Ascending aorta (tissue), 2 donors: ENCODE data around the gene NPIPB2. TPM values are rescaled to one million over a fixed set of nuclear protein-coding genes. Genes with fewer than 3 reads are reported as not detected.
A peak's percentile ranks its signal among the peaks of the same experiment; 100 is the strongest.

Source experiments
- DNase-seq, 2 donors: peaks; one replicate each; pipeline ENCODE4 v3.0.0-alpha.2; 2019; ENCODE audit warnings: low spot score in 2 of 2
- H3K27ac ChIP-seq, 2 donors: fragments of 200-600 bp; sonication (generic); one replicate each; pipeline ENCODE4 v1.5.1; 2016 to 2017; ENCODE audit warnings: mild to moderate bottlenecking in 1 of 2
- H3K27me3 ChIP-seq: fragments of 200-600 bp; sonication (generic); one replicate; pipeline ENCODE4 v1.5.1; 2017
- H3K36me3 ChIP-seq, 2 donors: fragments of 200-600 bp; sonication (generic); one replicate each; pipeline ENCODE4 v1.5.1; 2016
- H3K4me1 ChIP-seq, 2 donors: fragments of 200-600 bp; sonication (generic); one replicate each; pipeline ENCODE4 v1.5.1; 2016 to 2017; ENCODE audit warnings: mild to moderate bottlenecking in 1 of 2
- H3K4me3 ChIP-seq, 2 donors: fragments of 200-600 bp; sonication (generic); one replicate each; pipeline ENCODE4 v1.5.1; 2016 to 2017; ENCODE audit warnings: mild to moderate bottlenecking in 1 of 2
- H3K9me3 ChIP-seq, 2 donors: fragments of 200-600 bp; sonication (generic); one replicate each; pipeline ENCODE4 v1.5.1; 2016
- intact Hi-C: fragments of 100-400 bp; cut with DNase I; formaldehyde crosslinking; loops from one replicate; pipeline ENCODE4 v1.15.1; 2023
- total RNA-seq: library from RNA; depleted of rRNA; stranded (reverse); fragments of >200 nt; gene quantifications from one replicate; pipeline ENCODE4 v1.1.0, GENCODE V29; 2016
- TF ChIP-seq, protein P1 (sequence below), 3 experiments: fragments of 200-600 bp in 2 of 3; fragments of 450-650 bp in 1 of 3; sonication (generic) in 2 of 3; IDR thresholded peaks; one replicate each; pipeline ENCODE4 v1.5.1; 2016 to 2019; ENCODE audit warnings: antibody characterized with exemption in 3 of 3, mild to moderate bottlenecking in 1 of 3, moderate library complexity in 1 of 3

Gene NPIPB2
- total RNA-seq, 1 donor from 2014 or later = 28.1 TPM

DNA sequence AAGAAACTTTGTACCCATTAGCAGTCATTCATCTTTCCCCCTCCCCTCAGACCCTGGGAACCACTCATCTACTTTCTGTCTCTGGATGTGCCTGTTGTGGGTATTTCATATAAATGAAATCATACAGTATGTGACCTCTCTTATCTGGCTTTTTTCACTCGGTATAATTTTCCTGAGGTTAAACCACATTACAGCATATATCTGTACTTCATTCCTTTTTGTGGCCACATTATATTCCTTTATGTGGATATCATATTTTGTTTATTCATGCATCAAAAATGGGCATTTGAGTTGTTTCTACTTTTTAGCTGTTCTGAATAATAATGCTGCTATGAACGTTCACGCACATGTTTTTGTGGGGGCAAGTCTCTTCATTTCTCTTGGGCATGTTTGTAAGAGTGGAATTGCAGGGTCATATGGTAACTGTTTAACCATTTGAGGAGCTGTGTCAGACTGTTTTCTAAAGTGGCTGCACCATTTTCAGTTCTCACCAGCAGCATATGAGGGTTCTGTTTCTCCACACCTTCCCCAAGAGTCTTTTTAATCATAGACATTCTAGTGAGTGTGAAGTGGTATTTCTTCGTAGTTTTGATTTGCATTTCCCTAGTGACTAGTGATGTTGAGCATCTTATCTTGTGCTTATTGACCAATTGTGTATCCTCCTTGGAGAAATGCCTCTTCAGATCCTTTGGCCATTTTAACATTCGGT, 38.4 kb upstream of the NPIPB2 start:
- TF ChIP-seq, protein P1, sequence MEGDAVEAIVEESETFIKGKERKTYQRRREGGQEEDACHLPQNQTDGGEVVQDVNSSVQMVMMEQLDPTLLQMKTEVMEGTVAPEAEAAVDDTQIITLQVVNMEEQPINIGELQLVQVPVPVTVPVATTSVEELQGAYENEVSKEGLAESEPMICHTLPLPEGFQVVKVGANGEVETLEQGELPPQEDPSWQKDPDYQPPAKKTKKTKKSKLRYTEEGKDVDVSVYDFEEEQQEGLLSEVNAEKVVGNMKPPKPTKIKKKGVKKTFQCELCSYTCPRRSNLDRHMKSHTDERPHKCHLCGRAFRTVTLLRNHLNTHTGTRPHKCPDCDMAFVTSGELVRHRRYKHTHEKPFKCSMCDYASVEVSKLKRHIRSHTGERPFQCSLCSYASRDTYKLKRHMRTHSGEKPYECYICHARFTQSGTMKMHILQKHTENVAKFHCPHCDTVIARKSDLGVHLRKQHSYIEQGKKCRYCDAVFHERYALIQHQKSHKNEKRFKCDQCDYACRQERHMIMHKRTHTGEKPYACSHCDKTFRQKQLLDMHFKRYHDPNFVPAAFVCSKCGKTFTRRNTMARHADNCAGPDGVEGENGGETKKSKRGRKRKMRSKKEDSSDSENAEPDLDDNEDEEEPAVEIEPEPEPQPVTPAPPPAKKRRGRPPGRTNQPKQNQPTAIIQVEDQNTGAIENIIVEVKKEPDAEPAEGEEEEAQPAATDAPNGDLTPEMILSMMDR (IDR thresholded peaks at IDR 0.05) = no peak
- Histone ChIP-seq H3K9me3 (no peaks in the 10 kb centered on the region), H3K27ac (no peak overlapping the region), H3K4me3 (no peak overlapping the region), H3K4me1 (peaks cover 0 to 8% of the 10 kb centered on the region in 2 donors), H3K36me3 (no peaks in the 10 kb centered on the region), H3K27me3 (no peaks in the 10 kb centered on the region)
- DNase-seq = no peak
- intact Hi-C loops = no loop called here

DNA sequence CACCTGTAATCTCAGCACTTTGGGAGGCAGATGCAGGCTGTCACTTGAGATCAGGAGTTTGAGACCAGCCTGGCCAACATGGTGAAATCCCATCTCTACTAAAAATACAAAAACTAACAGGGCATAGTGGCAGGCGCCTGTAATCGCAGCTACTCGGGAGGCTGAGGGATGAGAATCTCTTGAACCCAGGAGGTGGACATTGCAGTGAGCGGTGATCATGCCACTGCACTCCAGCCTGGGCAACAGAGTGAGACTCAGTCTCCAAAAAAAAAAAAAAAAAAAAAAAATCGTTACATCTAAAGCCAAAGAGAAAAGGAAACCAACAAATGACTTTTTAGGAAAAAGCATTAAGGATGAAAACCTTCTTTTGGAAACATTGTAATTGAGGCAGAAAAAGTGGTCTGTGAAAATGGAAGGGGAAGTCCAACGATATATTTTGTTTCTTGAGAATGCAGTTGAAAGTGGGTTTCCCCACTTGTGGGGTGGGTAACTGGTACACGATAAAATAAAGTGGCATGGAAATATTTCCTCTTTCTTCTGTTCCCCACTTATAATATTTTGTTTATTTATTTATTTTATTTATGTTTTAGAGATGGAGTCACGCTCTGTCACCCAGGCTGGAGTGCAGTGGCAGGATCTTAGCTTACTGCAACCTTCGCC, 37.3 kb upstream of the NPIPB2 start:
- DNase-seq = no peak
- Histone ChIP-seq H3K27ac (no peak overlapping the region), H3K4me1 (peaks cover 0 to 8% of the 10 kb centered on the region in 2 donors), H3K27me3 (no peaks in the 10 kb centered on the region), H3K36me3 (no peaks in the 10 kb centered on the region), H3K9me3 (no peaks in the 10 kb centered on the region), H3K4me3 (no peak overlapping the region)
- TF ChIP-seq, protein P1 (IDR thresholded peaks at IDR 0.05) = no peak
- intact Hi-C loops = no loop called here

DNA sequence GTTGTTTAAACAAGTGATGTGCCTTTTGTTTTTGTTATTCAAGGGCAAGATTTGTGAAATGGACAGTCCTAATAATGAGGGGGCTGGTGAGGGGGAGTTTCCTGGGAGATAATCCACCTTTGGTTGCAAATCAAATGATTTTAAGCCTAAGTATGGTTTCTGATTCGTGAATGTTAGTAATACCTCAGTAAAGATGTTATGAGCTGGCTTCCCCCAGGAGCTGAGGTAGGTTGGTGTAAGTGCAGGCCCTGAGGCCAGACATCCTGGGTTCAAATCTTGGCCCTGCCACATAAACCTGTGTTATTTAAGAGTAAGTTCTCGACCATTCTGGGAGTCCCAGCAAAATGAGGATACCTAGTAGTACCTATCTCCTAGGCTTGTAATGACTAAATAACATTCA, 36.2 kb upstream of the NPIPB2 start:
- peak overlapping the region in 1 of 2 donors; percentile 78 for H3K4me3 ChIP-seq
- H3K27ac ChIP-seq = peak overlapping the region; percentile 73 to 83
- no peaks in the 10 kb centered on the region for H3K27me3 ChIP-seq
- intact Hi-C loops = no loop called here
- DNase-seq = no peak
- peaks cover 0 to 8% of the 10 kb centered on the region in 2 donors for H3K4me1 ChIP-seq
- H3K9me3 ChIP-seq = no peaks in the 10 kb centered on the region
- H3K36me3 ChIP-seq = peaks cover 0 to 7% of the 10 kb centered on the region in 2 donors
- TF ChIP-seq, protein P1 (IDR thresholded peaks at IDR 0.05) = no peak

DNA sequence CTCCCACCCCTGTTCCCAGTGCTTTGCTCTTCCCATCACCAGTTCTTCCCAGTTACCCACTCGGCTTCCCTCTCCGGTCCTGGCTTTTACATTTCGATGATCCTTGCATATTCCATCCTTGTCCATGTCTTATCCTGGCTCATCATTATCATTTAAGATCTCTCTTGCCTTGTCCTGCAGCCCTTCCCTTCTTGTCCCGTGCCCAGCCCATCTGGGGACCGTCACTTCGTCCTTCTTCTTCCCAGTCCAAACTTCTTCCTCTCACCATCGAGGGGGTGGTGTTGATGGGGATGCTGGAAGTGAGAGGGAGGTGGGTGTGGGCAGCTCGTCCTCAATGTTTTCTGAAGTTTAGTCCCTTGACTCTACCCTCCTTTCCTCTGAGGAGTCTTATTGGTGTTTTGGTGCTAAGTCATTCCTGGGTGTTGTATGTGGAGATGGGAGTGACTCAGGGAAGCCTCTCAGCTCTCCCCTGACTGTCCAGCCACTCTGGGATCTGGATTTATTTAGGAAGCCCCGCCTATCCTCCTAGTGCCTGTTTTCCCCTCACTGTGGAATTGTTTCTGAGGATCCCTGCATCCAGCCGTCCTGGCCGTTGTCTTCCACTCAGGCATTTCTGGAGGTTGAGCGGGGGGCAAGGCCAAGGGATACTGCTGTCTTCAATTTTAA, 35.7 kb upstream of the NPIPB2 start:
- peaks cover 0 to 8% of the 10 kb centered on the region in 2 donors for H3K4me1 ChIP-seq
- H3K9me3 ChIP-seq = no peaks in the 10 kb centered on the region
- peak overlapping the region; percentile 73 to 83 for H3K27ac ChIP-seq
- peak overlapping the region; percentile 78 to 92 for H3K4me3 ChIP-seq
- intact Hi-C loops = loop anchor here (1.0 to 2.0 kb wide), 3 partner anchors 85 to 127 kb away; partner anchors contain the start of gene RSL1D1
- TF ChIP-seq, protein P1 (IDR thresholded peaks at IDR 0.05) = no peak
- H3K27me3 ChIP-seq = no peaks in the 10 kb centered on the region
- peaks cover 1 to 11% of the 10 kb centered on the region in 2 donors for H3K36me3 ChIP-seq
- DNase-seq = peak in 1 of 2 donors; percentile 66

DNA sequence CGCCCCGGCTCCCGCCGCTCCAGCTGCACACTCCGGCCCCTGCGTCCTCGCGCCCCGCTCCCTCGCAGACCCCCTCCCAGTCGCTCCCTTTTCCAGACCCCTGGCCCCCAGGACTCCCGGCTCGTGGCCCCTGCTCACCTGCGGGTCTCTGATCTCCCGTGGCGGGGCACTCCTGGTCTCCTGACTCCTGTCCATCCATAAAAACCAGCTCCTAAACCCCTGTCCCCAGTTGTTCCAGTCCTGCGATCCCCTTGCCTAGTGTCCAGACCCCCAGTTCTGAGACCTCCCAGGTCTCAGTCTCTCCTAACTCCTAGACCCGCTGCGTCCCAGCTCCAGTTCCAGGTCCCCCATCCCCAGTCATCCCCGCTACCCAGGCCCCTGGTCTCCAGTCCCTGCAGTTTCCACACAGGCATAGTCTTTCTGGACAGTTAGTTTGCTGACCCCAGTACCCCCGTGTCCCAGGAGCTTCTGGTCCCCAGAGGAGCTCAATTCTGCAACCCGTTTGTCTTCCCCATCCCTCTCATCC, 35.1 kb upstream of the NPIPB2 start:
- Histone ChIP-seq H3K27ac (peak overlapping the region; percentile 73 to 83), H3K27me3 (no peaks in the 10 kb centered on the region), H3K4me1 (peaks cover 0 to 8% of the 10 kb centered on the region in 2 donors), H3K4me3 (peak overlapping the region; percentile 78 to 92), H3K9me3 (no peaks in the 10 kb centered on the region), H3K36me3 (peaks cover 5 to 17% of the 10 kb centered on the region in 2 donors)
- intact Hi-C loops = loop anchor here (1.0 to 2.0 kb wide), 4 partner anchors 61 to 126 kb away; partner anchors contain the start of gene RSL1D1
- TF ChIP-seq, protein P1 (IDR thresholded peaks at IDR 0.05) = no peak
- no peak for DNase-seq
